Measurements from ENCODE around the gene PCBP2.
"Not testable (repeated sequence)": the region's sequence is repeated elsewhere in the genome, so short reads cannot be mapped to it uniquely, and the experiment has no call there.

PCBP2 gene

DNA sequence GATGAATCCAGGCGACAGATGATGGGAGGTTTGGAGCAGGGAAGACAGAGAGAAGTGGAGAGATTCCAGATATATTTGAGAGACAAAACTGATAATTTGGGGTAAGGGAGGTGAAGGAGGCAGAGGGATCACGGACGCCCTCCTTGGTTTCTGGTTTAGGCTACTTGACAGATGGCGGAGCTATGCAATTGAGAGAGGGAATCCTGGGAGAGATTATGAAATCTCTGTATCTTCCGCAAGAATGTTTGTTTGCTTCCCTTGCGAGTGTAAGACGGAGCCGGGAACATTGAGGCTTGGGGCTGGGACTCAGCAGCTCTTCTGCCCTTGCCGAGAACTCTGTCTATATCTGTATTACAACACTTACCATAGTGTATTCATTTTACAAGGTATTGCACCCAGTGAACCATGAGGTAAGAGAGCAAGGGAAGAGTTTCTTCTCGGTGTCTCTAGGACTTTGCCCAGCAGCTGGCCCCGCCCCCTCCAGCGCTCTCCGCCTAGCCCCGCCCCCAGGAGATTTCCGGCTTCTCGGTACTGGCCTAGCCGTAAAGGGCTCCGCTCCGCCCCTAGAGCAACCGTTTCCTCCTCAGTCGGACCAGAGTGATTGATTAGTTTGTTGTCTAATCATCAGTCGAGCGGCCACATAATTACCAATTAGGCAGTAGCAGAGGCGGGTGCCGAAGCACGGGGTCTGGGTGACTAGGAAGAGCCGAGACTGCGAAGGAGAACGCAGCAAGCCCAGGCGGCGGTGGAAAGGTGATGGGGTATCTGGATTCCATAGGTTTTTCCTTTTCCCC, 10.7 kb upstream of the PCBP2 start, which contains the start of gene PRR13:
Gene PRR13 (plus strand): TSS at position 695 of the 794 bp plus-strand sequence. CDS start 981 bp downstream, outside the sequence.
- peak; percentile 98 for DNase-seq (ENCODE audit: low spot score)

GRCh38 chr12:53443955-53444354, 7.9 kb upstream of the PCBP2 start:
- no peak for DNase-seq (ENCODE audit: low spot score)

DNA sequence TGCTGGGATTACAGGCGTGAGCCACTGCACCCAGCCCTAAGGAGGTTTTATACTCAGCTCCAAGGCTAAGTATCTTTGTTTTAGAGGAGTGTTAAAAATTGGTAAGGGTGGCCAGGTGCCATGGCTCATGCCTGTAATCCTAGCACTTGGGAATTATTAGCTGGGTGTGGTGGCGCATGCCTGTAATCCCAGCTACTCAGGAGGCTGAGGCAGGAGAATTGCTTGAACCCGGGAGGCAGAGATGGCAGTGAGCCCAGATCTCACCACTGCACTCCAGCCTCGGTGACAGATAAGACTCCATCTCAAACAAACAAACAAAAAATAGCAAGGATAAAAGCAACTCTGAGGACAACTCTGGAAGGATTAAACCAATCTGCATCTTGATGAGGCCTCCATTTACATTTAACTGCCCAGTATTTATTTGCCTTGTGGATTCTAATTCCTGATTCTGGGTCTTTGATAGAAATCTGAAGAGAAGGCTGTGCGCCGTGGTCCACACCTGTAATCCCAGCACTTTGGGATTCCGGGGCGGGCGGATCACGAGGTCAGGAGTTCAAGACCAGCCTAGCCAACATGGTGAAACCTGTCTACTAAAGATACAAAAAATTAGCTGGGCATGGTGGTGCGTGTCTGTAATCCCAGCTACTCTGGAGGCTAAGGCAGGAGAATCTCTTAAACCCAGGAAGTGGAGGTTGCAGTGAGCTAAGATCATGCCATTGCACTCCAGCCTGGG, 7.1 kb upstream of the PCBP2 start:
- not testable (repeated sequence) for DNase-seq (ENCODE audit: low spot score)

DNA sequence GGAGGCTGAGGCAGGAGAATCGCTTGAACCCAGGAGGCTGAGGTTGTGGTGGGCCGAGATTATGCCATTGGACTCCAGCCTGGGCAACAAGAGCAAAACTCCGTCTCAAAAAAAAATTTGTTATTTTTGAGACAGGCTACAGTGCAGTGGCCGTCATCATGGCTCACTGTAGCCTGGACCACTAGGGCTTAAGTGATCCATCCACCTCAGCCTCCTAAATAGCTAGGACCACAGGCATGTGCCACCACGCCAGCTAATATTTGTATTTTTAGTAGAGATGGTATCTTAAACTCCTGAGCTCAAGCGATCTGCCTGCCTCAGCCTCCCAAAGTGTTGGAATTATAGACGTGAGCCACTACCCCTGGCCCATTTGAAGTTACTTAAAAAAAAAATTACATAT, 966 bp upstream of the PCBP2 start:
- DNase-seq (ENCODE audit: low spot score) = no peak

GRCh38 chr12:53452159-53453077, 516 bp downstream of the PCBP2 start:
- DNase-seq (ENCODE audit: low spot score) = peak; percentile 85

- DNase-seq (ENCODE audit: low spot score) = no peak
These were observed 2.2 kb downstream of the PCBP2 start for GRCh38 chr12:53453953-53454640.

GRCh38 chr12:53454707-53455106, 2.8 kb downstream of the PCBP2 start:
- DNase-seq (ENCODE audit: low spot score) = no peak

DNA sequence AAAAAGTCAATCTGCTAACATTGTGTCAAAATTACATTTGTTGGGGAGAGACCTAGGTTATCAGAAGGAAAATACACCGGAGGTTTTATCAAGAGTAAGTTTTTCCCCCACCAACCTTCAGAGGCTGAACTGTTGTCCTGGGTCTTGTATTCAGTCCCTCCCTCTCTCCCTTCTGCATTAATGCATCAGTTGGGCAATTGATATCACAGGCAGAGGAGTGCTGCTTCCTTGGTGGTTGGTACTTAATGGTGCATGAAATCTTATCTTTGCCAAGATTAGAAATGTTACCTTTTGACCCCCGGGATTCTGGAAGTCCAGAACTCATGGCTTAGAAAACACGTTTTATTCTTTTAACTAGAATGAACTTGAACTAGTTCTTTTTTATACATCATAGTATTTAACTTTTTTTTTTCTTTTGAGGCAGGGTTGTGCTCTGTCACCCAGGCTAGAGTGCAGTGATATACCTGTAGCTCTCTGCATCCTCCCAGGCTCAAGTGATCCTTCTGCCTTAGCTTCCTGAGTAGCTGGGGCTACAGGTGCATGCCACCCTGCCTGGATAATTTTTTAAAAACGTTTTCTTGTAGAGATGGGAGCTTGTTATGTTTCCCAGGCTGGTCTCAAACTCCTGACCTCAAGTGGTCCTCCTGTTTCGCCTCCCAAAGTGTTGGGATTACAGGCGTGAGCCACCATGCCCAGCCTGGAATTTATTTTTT, 4.9 kb downstream of the PCBP2 start:
- DNase-seq (ENCODE audit: low spot score) = no peak

GRCh38 chr12:53459097-53459496, 7.2 kb downstream of the PCBP2 start:
- no peak for DNase-seq (ENCODE audit: low spot score)

DNA sequence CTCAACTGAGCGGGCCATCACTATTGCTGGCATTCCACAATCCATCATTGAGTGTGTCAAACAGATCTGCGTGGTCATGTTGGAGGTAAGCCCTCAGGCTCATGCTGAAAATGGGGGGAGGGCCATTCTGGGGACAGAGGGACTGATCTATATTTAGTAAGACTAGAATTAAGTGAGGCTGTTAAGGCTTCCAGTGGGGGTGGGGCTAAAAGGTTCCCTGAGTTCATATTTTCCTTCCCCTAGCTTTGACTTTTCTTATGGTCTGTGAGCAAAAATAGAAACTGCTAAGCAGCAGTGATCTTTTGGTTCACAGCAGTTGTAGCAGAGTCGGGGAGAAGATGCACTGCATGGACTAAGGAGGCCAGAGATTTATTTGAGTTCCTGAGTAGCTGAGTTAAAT, 9.2 kb downstream of the PCBP2 start:
- no peak for DNase-seq (ENCODE audit: low spot score)

GRCh38 chr12:53461591-53461990, 9.7 kb downstream of the PCBP2 start:
- DNase-seq (ENCODE audit: low spot score) = no peak

- DNase-seq (ENCODE audit: low spot score) = no peak
These were observed 11.0 kb downstream of the PCBP2 start for GRCh38 chr12:53462935-53463334.

- DNase-seq (ENCODE audit: low spot score) = no peak
These were observed 12.1 kb downstream of the PCBP2 start for GRCh38 chr12:53463802-53464560.

DNA sequence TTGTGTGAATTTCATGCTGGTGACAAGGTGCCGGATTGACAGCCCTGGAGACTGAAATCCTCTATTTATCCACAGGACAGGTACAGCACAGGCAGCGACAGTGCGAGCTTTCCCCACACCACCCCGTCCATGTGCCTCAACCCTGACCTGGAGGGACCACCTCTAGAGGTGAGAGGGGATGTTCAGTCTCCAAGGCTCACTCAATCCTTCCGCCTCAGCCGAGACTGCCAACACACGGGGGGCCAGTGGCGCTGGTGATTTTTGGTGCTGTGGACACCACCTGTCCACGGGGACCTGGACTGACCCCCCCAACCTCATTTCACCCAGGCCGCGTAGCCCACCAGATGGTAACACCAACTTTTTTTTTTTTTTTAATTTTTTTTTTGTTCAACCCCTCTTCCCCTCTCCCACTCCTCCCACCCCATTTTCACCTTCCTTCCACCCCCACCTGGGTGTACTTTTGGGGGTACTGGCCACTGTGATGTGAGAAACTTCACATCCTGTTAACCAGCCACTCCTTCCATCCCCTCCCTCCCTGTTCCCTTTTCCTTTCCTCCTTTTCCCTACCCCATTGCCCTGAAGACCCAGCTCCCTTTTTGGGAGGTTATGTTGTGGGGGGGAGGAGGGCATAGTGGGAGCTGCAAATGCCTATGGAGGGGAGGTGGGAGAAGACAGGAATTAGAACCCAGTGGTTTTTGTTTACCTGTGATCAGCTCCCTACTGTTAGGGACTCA, 12.9 kb downstream of the PCBP2 start:
- no peak for DNase-seq (ENCODE audit: low spot score)

GRCh38 chr12:53465679-53466078, 13.8 kb downstream of the PCBP2 start:
- no peak for DNase-seq (ENCODE audit: low spot score)

- no peak for DNase-seq (ENCODE audit: low spot score)
These were observed 14.7 kb downstream of the PCBP2 start for GRCh38 chr12:53466640-53467039.

- DNase-seq (ENCODE audit: low spot score) = no peak
These were observed 15.2 kb downstream of the PCBP2 start for GRCh38 chr12:53467082-53467481.

GRCh38 chr12:53467880-53468279, 16.0 kb downstream of the PCBP2 start:
- DNase-seq (ENCODE audit: low spot score) = no peak

DNA sequence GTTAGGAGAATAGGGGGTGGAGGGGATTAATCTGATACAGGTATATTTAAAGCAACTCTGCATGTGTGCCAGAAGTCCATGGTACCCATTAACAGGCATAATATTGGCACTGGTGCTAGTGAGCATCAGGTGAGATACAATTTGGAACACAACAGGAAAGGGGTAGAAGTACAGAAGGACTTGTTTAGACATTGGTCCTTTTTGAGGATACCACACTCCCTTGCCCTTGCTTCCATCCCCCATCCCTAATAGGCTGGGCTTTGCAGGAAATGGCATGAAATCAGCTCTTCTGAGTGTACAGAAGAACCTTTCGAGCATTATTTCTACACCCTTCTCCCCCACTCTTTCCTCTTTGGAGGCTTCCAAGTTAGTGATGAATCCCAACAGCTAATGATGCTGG, 16.4 kb downstream of the PCBP2 start:
- DNase-seq (ENCODE audit: low spot score) = no peak
